Right lung (tissue), 5 donors: ENCODE data around the gene HHAT. TPM values are rescaled to one million over a fixed set of nuclear protein-coding genes. Genes with fewer than 3 reads are reported as not detected.

Experiments
- DNase-seq, 2 donors: peaks; one replicate each; pipeline ENCODE4 v3.0.0-alpha.2; 2013
- polyA plus RNA-seq, 5 donors: library from polyadenylated mRNA; unstranded; fragments of 120-200 nt; gene quantifications; one replicate each; pipeline versions ENCODE4 v1.2.1 to v1.2.3, GENCODE V29; 2013; ENCODE audit warnings: inconsistent platforms in 1 of 5, low replicate concordance in 1 of 5; ENCODE audit not compliant: insufficient read length in 5 of 5, insufficient read depth in 1 of 5

HHAT gene
- polyA plus RNA-seq, 5 donors: 9.3 to 12.0 (median 11.2) TPM

- no peak for DNase-seq
Observed at GRCh38 chr1:210358626-210359025, 29.9 kb downstream of the HHAT start.

DNA sequence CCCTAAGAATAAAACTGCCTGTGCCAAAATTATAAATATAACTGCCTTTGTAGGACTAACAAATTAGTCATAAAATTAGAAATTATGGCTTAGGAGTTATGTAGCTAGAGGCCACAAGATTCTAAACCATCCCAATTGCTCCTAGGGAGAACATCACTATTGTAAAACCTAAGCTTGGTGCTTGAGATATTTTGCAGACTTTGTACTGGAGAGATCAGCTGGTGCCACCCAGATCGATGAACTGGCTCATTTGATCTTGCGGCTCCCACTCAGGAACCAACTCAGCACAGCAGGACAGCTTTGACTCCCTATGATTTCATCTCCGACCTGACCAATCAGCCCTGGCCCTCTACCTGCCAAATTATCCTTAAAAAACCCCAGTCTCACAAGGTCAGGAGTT is 30.6 kb downstream of the HHAT start:
- DNase-seq: no peak

DNA sequence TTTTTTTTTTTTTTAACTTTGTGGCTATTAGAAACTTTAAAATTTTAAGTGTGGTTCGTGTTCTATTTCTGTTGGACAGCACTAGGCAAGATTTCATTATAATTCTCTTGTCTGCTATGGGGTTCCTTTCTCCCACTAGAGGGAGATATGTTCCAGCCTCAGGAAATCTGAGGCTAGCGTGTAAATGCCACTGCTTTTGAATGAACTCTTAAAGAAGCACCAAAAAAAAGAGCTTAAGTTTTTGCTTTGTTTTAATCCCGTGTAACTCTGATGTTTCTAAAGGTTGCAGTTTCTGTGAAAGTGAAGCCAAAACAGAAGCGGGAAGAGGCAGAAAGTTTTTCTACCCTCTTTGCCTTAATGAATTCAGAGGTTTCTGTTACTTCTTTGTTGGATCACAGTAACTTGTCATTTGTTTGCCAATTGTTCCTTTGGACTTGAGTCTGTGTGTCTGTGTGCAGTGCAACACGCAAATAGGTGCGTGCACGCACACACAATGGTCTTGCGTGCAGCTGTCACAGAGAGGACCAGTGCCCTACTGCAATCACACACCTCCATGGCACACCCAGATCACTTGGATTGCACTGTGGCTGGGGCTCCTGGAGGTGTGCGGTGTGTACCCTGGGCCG is 32.3 kb downstream of the HHAT start:
- DNase-seq: peak; percentile 12 to 35

- DNase-seq: no peak
Observed at GRCh38 chr1:210361665-210362064, 33.0 kb downstream of the HHAT start.

GRCh38 chr1:210362526-210362925 is 33.8 kb downstream of the HHAT start:
- DNase-seq: no peak

DNA sequence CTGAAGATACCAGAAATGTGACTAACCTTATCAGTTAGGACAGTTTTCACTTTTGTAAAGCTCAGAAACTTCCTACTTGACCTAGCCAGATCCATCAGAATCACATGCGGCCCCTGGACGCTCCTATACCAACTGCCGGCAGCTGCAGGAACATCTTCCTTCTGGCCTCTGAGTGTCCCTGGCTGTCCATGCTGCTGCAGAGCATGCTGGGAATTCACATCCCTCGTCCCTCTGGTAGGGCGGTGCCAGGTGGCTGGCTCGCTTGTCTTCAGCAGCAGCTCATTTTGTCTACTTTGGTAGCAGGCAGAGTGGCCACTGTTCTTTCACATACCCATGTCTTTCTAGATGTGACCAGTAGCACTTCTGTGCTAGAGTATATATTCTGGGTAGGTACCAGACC is 34.4 kb downstream of the HHAT start:
- no peak for DNase-seq

- DNase-seq: no peak
Observed at GRCh38 chr1:210364479-210364878, 35.8 kb downstream of the HHAT start.

DNA sequence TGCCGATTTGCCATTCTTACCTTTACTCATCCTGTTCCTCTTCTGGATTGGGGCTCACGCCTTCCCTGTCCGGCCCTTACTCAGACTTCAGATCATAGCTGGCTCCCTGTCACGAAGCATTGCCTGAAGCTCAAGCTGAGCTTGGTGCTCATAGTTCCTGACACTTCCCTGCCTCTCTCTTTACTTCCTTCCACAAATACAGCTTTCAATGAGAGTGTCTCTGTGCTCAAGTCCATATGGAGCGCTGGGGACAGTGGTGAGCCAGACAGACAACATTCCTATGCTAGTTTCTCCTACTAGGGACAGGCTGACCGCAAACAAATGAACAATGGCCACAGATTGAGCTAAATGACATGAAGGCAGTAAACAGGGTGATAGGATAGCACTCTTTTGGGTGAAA is 38.1 kb downstream of the HHAT start:
- no peak for DNase-seq

DNA sequence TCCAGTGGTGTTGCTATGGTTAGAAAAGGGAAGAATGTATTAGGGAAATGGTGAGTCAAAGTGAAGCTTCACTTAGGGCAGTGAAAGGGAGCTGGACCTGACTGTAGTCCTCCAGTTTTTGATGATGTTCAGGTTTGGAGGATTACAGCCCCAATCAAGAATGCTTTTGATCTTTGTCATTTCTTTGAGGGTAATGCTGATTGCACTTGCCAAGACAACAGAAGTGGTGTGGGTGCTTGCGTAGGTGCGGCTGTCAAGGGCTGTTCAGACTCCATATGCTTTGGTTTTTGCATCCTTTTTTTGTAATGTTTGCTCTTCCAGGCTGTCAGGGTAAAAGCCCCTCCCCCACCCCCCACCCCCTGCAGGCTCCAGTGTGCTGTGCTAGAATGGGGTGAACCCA is 38.9 kb downstream of the HHAT start:
- no peak for DNase-seq

DNA sequence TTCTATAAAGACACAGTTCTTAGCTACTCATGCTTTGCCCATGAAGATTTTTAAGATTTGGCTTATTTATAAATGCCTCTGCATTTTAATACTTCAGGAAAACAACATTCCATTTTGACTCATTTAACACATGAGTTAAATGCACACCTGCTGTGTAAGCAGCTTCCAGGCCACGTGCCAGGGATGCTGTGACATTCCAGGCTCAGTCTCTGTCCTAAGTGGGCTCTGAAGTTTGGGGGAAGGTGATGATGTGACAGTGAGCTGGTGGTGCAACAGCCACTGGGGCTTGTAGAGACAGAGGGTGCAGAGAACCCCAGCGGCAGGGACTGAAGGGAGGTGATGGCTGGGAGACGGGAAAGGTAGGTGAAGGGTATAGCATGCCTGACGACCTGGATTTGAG is 40.7 kb downstream of the HHAT start:
- DNase-seq: no peak

- no peak for DNase-seq
Observed at GRCh38 chr1:210371916-210372315, 43.2 kb downstream of the HHAT start.

- no peak for DNase-seq
Observed at GRCh38 chr1:210372491-210372890, 43.8 kb downstream of the HHAT start.

DNA sequence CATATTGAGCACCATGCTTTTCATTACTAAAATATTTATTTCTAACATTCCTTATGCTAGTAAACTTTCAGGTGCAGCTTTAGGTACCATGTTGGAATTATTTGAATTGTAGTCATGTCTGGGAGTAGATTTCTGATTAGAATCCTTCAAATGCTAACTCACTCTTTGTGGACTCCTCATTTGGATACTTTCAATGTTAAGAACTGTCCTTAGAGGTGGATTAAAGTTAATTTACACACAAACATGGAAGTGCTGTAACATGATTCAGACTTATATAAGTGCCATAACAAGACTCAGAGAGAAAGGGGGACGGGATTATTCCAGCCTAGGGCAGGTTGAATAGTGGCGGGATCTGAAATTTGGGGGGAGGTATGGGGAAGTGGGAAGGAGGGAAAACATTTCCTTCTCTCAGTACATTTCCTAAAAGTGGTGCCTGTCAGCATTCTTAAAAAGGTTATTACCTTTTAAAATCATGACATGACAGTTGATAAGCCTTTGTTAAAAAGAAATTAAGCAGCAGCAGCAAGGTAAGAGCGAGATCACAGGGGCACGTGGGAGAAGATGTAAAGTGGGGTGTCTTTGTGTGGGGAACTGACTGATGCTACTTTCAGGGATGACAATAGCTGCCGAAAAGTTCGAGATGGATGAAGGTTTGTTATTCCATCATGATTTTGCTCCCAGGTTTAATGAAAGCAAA is 44.4 kb downstream of the HHAT start:
- DNase-seq: no peak

DNA sequence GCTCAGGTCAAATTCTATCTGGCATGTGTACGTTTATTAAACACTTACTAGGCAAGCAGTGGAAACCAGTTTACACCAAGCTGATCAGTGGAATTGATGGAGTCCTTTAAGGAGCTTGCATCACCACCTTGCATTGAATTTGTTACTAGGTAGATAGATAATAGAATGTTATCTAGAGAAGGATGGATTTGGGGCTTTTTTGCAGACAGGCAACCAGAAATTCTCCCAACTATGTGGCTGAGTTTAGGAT is 44.9 kb downstream of the HHAT start:
- DNase-seq: no peak

GRCh38 chr1:210373878-210374599 is 45.3 kb downstream of the HHAT start:
- no peak for DNase-seq

GRCh38 chr1:210374600-210374953 is 45.9 kb downstream of the HHAT start:
- DNase-seq: no peak

DNA sequence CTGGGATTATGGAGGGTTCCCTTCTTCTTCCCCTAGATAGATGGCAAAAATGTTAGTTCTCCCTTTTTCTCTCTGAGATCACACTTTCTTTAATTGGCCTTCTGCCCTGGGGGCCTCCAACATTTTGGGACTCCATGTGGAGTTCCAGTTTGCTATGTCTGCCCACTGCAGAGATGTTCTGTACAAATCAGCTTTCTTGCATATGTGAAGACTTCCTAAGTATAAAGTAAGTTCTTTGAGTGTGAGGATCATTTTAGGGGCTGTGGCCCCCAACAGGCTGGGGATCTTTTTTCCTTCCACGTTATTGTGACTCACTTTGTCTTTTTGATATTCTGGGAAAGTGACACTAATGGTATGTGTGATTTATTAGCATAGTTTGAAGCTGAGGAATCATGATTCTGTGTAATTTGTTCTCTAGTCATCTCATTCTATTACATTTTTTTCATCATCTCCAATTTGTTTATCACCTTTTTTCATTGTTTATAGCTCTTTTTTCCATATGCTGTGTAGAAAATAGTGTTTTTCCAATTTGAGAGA is 48.2 kb downstream of the HHAT start:
- no peak for DNase-seq

DNA sequence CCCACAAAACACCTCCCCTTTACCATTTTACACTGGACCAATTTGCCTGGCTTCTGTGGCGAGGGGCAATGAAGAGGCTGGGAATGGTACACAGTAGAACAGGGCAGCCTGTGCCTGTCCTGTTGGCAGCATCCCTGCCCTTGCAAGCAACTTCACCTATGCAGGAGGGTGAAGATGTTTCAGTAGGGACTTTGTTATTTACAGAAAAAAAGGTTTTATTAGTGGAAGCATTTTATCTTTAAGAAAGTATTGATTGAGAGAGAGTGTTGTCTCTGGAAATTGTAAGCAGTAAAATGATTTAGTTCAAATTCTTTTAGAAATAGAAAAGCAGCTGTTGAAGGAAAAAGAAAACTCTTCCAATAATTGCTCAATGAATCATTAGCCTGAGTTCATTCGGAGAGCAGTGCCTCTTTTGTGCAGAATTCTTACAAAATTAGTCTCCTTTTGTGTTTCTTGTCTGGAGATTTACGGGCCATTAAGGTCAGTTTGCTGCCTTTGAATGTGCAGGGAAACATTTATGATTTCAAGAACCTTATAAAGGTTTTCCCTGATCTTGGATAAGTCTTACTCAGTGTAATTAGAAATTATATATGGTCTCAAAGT is 49.1 kb downstream of the HHAT start:
- DNase-seq: no peak

GRCh38 chr1:210378736-210379135 is 50.0 kb downstream of the HHAT start:
- no peak for DNase-seq

GRCh38 chr1:210381934-210382333 is 53.2 kb downstream of the HHAT start:
- no peak for DNase-seq

DNA sequence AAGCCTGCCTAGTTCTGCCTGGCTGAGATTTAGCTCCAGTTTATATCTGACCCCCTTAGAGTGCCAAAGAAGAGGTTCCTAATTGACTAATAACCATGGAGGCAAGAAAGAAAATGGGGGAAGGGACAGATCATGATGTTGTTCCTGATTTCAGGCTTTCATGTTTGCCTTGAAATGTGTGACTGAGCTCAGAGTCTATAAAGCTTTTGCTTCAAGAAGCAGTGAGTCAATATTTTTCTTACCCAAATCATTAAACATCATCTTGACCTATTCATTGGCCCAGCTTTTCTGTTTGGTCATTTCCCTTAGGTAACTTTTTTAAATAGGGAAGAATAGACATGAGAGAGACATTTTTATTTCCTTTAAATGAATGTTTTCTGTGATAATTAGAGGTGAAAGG is 55.9 kb downstream of the HHAT start:
- no peak for DNase-seq

- DNase-seq: no peak
Observed at GRCh38 chr1:210385228-210385627, 56.5 kb downstream of the HHAT start.

- DNase-seq: no peak
Observed at GRCh38 chr1:210394281-210394821, 65.6 kb downstream of the HHAT start.
